Mesendoderm (in vitro differentiated cells): ENCODE results near the gene DIAPH1.
A peak's percentile ranks its signal among the peaks of the same experiment; 100 is the strongest.

ENCODE experiments used
- DNase-seq: peaks from one replicate; pipeline ENCODE4 v3.0.0; 2013
- H2AK5ac ChIP-seq: 2 replicates; pipeline ENCODE4 v1.6.1; 2013; ENCODE audit warnings: low read length, inconsistent platforms
- H2BK120ac ChIP-seq: 2 replicates; pipeline ENCODE4 v1.6.1; 2013; ENCODE audit warnings: low read depth, mild to moderate bottlenecking, low read length, moderate library complexity, mixed read lengths
- H2BK15ac ChIP-seq: replicated peaks from 2 replicates; pipeline ENCODE4 v1.6.1; 2013; ENCODE audit warnings: low read depth, mild to moderate bottlenecking, moderate library complexity
- H2BK5ac ChIP-seq: 2 replicates; pipeline ENCODE4 v1.6.1; 2013; ENCODE audit warnings: low read length, inconsistent platforms
- H3K18ac ChIP-seq: 2 replicates; pipeline ENCODE4 v1.6.1; 2013; ENCODE audit warnings: mild to moderate bottlenecking, low read length, mixed read lengths
- H3K23ac ChIP-seq: one replicate; pipeline ENCODE4 v1.6.1; 2013; ENCODE audit warnings: low read length
- H3K27ac ChIP-seq: 2 replicates; pipeline ENCODE4 v1.5.1; 2013; ENCODE audit warnings: low read depth, mild to moderate bottlenecking, inconsistent platforms, low read length, moderate library complexity
- H3K27me3 ChIP-seq: 2 replicates; pipeline ENCODE4 v1.6.1; 2013; ENCODE audit warnings: low read length, control low read depth, mild to moderate bottlenecking, inconsistent platforms; ENCODE audit not compliant: insufficient read depth, poor library complexity
- H3K36me3 ChIP-seq: 2 replicates; pipeline ENCODE4 v1.6.1; 2013; ENCODE audit warnings: low read length, inconsistent platforms; ENCODE audit not compliant: control insufficient read depth, insufficient read depth
- H3K4ac ChIP-seq: one replicate; pipeline ENCODE4 v1.6.1; 2013; ENCODE audit warnings: low read depth, mild to moderate bottlenecking, low read length, moderate library complexity
- H3K4me1 ChIP-seq: 2 replicates; pipeline ENCODE4 v1.6.1; 2013; ENCODE audit warnings: low read depth, low read length, inconsistent platforms; ENCODE audit not compliant: control insufficient read depth
- H3K4me2 ChIP-seq: 2 replicates; pipeline ENCODE4 v1.6.1; 2013; ENCODE audit warnings: low read length
- H3K4me3 ChIP-seq: 2 replicates; pipeline ENCODE4 v1.5.1; 2013; ENCODE audit warnings: mild to moderate bottlenecking, low read length
- H3K56ac ChIP-seq: one replicate; pipeline ENCODE4 v1.6.1; 2013; ENCODE audit warnings: low read length
- H3K79me1 ChIP-seq: 2 replicates; pipeline ENCODE4 v1.6.1; 2013; ENCODE audit warnings: low read length, inconsistent platforms
- H3K79me2 ChIP-seq: 2 replicates; pipeline ENCODE4 v1.6.1; 2013; ENCODE audit warnings: mild to moderate bottlenecking, low read length; ENCODE audit not compliant: control insufficient read depth, insufficient read depth
- H3K9ac ChIP-seq: 2 replicates; pipeline ENCODE4 v1.6.1; 2013; ENCODE audit warnings: low read length, inconsistent platforms
- H4K5ac ChIP-seq: one replicate; pipeline ENCODE4 v1.6.1; 2013; ENCODE audit warnings: low read length
- H4K8ac ChIP-seq: one replicate; pipeline ENCODE4 v1.6.1; 2013; ENCODE audit warnings: low read depth, mild to moderate bottlenecking, control low read depth, low read length, moderate library complexity
- WGBS: extraction: QIAGEN DNeasy Blood & Tissue Kit; methylation state at CpG from one replicate; pipeline ENCODE4 v1.1.7; 2013; ENCODE audit warnings: low lambda C conversion rate, missing lambda C conversion rate; ENCODE audit not compliant: insufficient coverage; ENCODE audit errors: extremely low coverage; 5-methylcytosine and 5-hydroxymethylcytosine counted together

The DIAPH1 gene

GRCh38 chr5:141507387-141508091, 111.3 kb downstream of the DIAPH1 start:
- H4K5ac ChIP-seq, result no peak overlapping the region
- H3K4me1 ChIP-seq, result peaks cover 10% of the 10 kb centered on the region
- H2AK5ac ChIP-seq, result peak overlapping the region; percentile 45
- peak overlapping the region; percentile 39 for H3K27ac ChIP-seq
- H3K18ac ChIP-seq, result no peak overlapping the region
- H3K4me2 ChIP-seq, result no peak overlapping the region
- peak overlapping the region; percentile 78 for H3K56ac ChIP-seq
- DNase-seq, result no peak
- no peak overlapping the region for H3K4ac ChIP-seq
- peak overlapping the region; percentile 21 for H2BK5ac ChIP-seq
- peak overlapping the region; percentile 36 for H3K9ac ChIP-seq
- H3K79me2 ChIP-seq, result no peaks in the 10 kb centered on the region
- no peak overlapping the region for H3K23ac ChIP-seq
- no peaks in the 10 kb centered on the region for H3K27me3 ChIP-seq
- no peaks in the 10 kb centered on the region for H3K79me1 ChIP-seq
- H2BK120ac ChIP-seq, result no peak overlapping the region
- no peak overlapping the region for H3K4me3 ChIP-seq
- H3K36me3 ChIP-seq, result no peaks in the 10 kb centered on the region
- WGBS, result no CpG with 5 or more reads among the region's 11 CpGs
- no peak overlapping the region for H4K8ac ChIP-seq
- H2BK15ac ChIP-seq, result no peak overlapping the region

DNA sequence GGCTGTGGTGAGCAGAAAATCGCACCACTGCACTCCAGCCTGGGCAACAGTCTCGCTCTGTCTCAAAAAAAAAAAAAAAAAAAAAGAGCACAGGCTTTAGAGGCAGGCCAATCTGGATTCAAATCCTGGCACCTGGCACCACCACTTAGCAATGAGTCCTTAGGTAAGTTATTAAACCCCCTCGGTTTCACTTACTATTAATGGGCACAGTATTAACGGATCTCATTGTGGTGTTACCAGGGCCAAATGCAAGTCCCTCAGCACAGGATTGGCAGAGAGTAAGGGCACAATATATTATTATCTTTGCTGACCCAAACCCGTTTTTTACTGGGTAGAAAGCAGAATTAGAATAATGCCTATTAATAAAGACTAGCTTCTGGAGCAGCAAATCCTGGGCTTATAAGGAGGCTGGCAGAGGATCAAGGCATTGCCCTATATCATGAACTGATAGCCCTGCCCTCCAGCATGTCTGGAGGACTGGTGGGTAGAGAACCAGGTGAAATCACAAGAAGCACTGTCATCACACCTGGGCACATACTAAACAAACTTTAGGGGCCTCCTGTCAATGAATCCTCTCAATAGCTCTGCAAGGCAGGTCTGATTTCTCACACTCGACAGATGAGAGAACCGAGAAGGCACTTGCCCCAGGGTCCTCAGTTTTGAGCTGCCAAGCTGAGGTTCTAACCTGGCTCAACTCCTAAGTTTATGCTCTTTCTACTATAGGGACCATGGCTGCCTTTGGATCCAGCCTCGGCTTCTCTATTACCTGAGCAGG, 112.2 kb downstream of the DIAPH1 start:
- Histone ChIP-seq H3K4me3 (no peak overlapping the region), H2BK5ac (no peak overlapping the region), H4K5ac (no peak overlapping the region), H3K4me2 (no peak overlapping the region), H4K8ac (no peak overlapping the region), H3K9ac (no peak overlapping the region), H3K27ac (no peak overlapping the region), H3K4ac (no peak overlapping the region), H3K4me1 (peaks cover 10% of the 10 kb centered on the region), H3K56ac (no peak overlapping the region), H2BK120ac (no peak overlapping the region), H3K36me3 (no peaks in the 10 kb centered on the region), H3K23ac (no peak overlapping the region), H3K27me3 (no peaks in the 10 kb centered on the region), H3K18ac (no peak overlapping the region), H2AK5ac (no peak overlapping the region), H3K79me1 (no peaks in the 10 kb centered on the region), H2BK15ac (no peak overlapping the region), H3K79me2 (no peaks in the 10 kb centered on the region)
- no CpG with 5 or more reads among the region's 8 CpGs for WGBS
- DNase-seq, result no peak

DNA sequence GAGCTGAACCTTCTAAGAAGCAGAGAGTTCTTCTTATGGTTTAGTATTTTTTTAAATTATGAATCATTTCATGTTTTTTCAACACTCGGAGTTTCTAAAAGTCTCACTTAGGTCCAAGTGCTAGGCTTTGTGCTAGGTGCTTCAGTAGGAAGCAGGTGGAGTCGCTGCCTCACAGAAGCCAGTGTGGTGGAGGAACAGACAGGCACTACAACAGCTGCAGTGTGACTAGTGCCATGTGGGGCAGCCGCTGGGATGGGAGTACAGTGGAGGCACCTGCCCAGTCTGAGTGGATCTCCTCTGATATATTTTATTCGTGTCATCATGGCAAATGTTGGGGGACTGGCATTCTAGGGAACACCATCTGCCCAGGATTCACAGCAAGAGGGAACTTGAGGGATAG, 114.6 kb downstream of the DIAPH1 start:
- Histone ChIP-seq H3K79me1 (no peaks in the 10 kb centered on the region), H3K18ac (no peak overlapping the region), H2AK5ac (no peak overlapping the region), H3K4me3 (no peak overlapping the region), H3K23ac (no peak overlapping the region), H4K8ac (no peak overlapping the region), H3K79me2 (no peaks in the 10 kb centered on the region), H3K27me3 (no peaks in the 10 kb centered on the region), H2BK5ac (no peak overlapping the region), H2BK15ac (no peak overlapping the region), H3K4me2 (no peak overlapping the region), H3K27ac (no peak overlapping the region), H3K9ac (no peak overlapping the region), H3K36me3 (no peaks in the 10 kb centered on the region), H3K4ac (no peak overlapping the region), H2BK120ac (no peak overlapping the region), H3K4me1 (peaks cover 8% of the 10 kb centered on the region), H3K56ac (no peak overlapping the region), H4K5ac (no peak overlapping the region)
- no peak for DNase-seq
- WGBS, result no CpG with 5 or more reads among the region's 4 CpGs

DNA sequence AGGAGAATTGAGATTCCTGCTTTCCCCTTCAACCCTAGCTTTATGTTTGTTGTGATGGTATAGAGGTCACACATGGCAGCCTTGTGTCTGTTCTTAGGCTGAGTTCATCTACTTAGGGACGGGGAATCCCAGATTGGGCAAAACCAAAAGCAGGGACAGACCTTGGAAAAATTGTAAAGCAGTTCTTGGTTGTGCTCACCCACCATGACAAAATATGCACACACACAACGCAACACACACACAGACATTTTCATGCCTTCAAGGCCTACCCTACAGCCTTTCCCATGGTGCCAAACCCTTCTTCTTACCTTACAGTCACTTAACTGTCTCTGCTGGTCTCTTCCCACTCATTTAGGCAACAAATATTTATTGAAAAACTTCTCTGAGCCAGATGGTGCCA, 115.1 kb downstream of the DIAPH1 start:
- Histone ChIP-seq H4K5ac (no peak overlapping the region), H3K56ac (no peak overlapping the region), H3K79me1 (no peaks in the 10 kb centered on the region), H2BK5ac (no peak overlapping the region), H3K4me2 (no peak overlapping the region), H3K79me2 (no peaks in the 10 kb centered on the region), H2AK5ac (no peak overlapping the region), H2BK15ac (no peak overlapping the region), H2BK120ac (no peak overlapping the region), H3K27ac (no peak overlapping the region), H3K4me3 (no peak overlapping the region), H3K27me3 (no peaks in the 10 kb centered on the region), H3K4me1 (peaks cover 6% of the 10 kb centered on the region), H3K36me3 (no peaks in the 10 kb centered on the region), H4K8ac (no peak overlapping the region), H3K9ac (no peak overlapping the region), H3K4ac (no peak overlapping the region), H3K18ac (no peak overlapping the region), H3K23ac (no peak overlapping the region)
- WGBS, result no CpG with 5 or more reads among the region's 2 CpGs
- no peak for DNase-seq

- DNase-seq, result no peak
- H3K27ac ChIP-seq, result no peak overlapping the region
These were observed 117.0 kb downstream of the DIAPH1 start for GRCh38 chr5:141501761-141502160.

More at GRCh38 chr5:141501761-141502160, 117.0 kb downstream of the DIAPH1 start:
- Histone ChIP-seq H3K4me3 (no peak overlapping the region), H3K9ac (no peak overlapping the region), H3K4ac (no peak overlapping the region), H2BK120ac (no peak overlapping the region), H2BK5ac (no peak overlapping the region), H2BK15ac (no peak overlapping the region), H3K36me3 (no peaks in the 10 kb centered on the region), H3K23ac (no peak overlapping the region), H2AK5ac (no peak overlapping the region), H3K4me2 (no peak overlapping the region), H4K5ac (no peak overlapping the region), H3K27me3 (no peaks in the 10 kb centered on the region), H3K18ac (no peak overlapping the region), H3K79me2 (no peaks in the 10 kb centered on the region), H4K8ac (no peak overlapping the region), H3K56ac (no peak overlapping the region), H3K4me1 (no peaks in the 10 kb centered on the region), H3K79me1 (no peaks in the 10 kb centered on the region)
- no CpG with 5 or more reads among the region's 7 CpGs for WGBS
